Measurements from ENCODE around the gene TOMM5.

GRCh38 chr9:37587521-37587920 lies 4.9 kb downstream of the TOMM5 start:
- TF ChIP-seq CTCF (IDR thresholded peaks at IDR 0.05 in 4 of 5, conservative IDR thresholded peaks at IDR 0.05 in 1 of 5) (no peak), POLR2A (IDR thresholded peaks at IDR 0.05) (no peak)
